Fibroblast of lung (primary cell): ENCODE results near the gene CFAP74. TPM values are rescaled to one million over a fixed set of nuclear protein-coding genes. Genes with fewer than 3 reads are reported as not detected.

ENCODE experiments used
- DNase-seq, 2 donors: peaks; one replicate each; pipeline versions ENCODE4 v3.0.0 to v3.0.0-alpha.2; 2010; ENCODE audit warnings: low read depth in 2 of 2
- H2AFZ ChIP-seq: 2 replicates; pipeline ENCODE4 v1.5.1; 2012; ENCODE audit warnings: low read length, control low read depth, inconsistent platforms
- H3K27ac ChIP-seq: 2 replicates; pipeline ENCODE4 v1.5.1; 2011; ENCODE audit warnings: low read length, control low read depth; ENCODE audit not compliant: insufficient read depth
- H3K27me3 ChIP-seq: 2 replicates; pipeline ENCODE4 v1.5.1; 2011; ENCODE audit warnings: mild to moderate bottlenecking, low read length; ENCODE audit not compliant: control insufficient read depth, insufficient read depth
- H3K36me3 ChIP-seq: 2 replicates; pipeline ENCODE4 v1.5.1; 2011; ENCODE audit warnings: low read length; ENCODE audit not compliant: control insufficient read depth, insufficient read depth
- H3K4me1 ChIP-seq: 2 replicates; pipeline ENCODE4 v1.5.1; 2011; ENCODE audit warnings: low read length; ENCODE audit not compliant: control insufficient read depth, insufficient read depth; ENCODE audit errors: extremely low read depth
- H3K4me2 ChIP-seq: 2 replicates; pipeline ENCODE4 v1.5.1; 2011; ENCODE audit warnings: low read length, control low read depth; ENCODE audit not compliant: insufficient read depth; ENCODE audit errors: extremely low read depth
- H3K4me3 ChIP-seq, 4 experiments: fragments of 200-600 bp in 1 of 4; sonication (generic) in 1 of 4; replicated peaks in 1 of 4; 2 replicates each; pipeline ENCODE4 v1.5.1; 2011 to 2016; ENCODE audit warnings: low read length in 4 of 4, low read depth in 3 of 4, mild to moderate bottlenecking in 3 of 4, control low read depth in 2 of 4, inconsistent platforms in 1 of 4, mixed read lengths in 1 of 4; ENCODE audit not compliant: insufficient read depth in 1 of 4; ENCODE audit errors: control extremely low read depth in 1 of 4
- H3K79me2 ChIP-seq: 2 replicates; pipeline ENCODE4 v1.5.1; 2012; ENCODE audit warnings: mild to moderate bottlenecking, low read length, inconsistent platforms; ENCODE audit not compliant: control insufficient read depth, insufficient read depth
- H3K9ac ChIP-seq: 2 replicates; pipeline ENCODE4 v1.5.1; 2011; ENCODE audit warnings: mild to moderate bottlenecking, low read length, control low read depth; ENCODE audit not compliant: insufficient read depth
- H3K9me3 ChIP-seq: 2 replicates; pipeline ENCODE4 v1.5.1; 2012; ENCODE audit warnings: low read depth, low read length; ENCODE audit not compliant: control insufficient read depth, insufficient read depth
- H4K20me1 ChIP-seq: 2 replicates; pipeline ENCODE4 v1.5.1; 2011; ENCODE audit warnings: low read length; ENCODE audit not compliant: control insufficient read depth, insufficient read depth; ENCODE audit errors: extremely low read depth
- EZH2 ChIP-seq: IDR thresholded peaks from 2 replicates; pipeline ENCODE4 v1.5.1; 2012; ENCODE audit warnings: low read length, control low read depth, mild to moderate bottlenecking; ENCODE audit errors: missing control alignments
- polyA plus RNA-seq, 2 donors: library from polyadenylated mRNA; depleted of rRNA in 1 of 2; stranded (reverse) in 1 of 2; unstranded in 1 of 2; fragments of >200 nt; gene quantifications; 2 replicates each; pipeline ENCODE4 v1.2.1, GENCODE V29; 2011 to 2012; ENCODE audit warnings: missing spikeins in 1 of 2
- total RNA-seq: library from RNA; depleted of rRNA; stranded (reverse); fragments of >200 nt; gene quantifications from 2 replicates; pipeline ENCODE4 v1.2.1, GENCODE V29; 2014
- TF ChIP-seq, protein P1 (sequence below), 2 donors: IDR thresholded peaks in 1 of 2; conservative IDR thresholded peaks in 1 of 2; 1 replicate in 1 of 2; 2 replicates in 1 of 2; pipeline ENCODE4 v1.5.1; 2011 to 2012; ENCODE audit warnings: low read length in 2 of 2, control low read depth in 1 of 2, inconsistent platforms in 1 of 2, low read depth in 1 of 2, mild to moderate bottlenecking in 1 of 2

Gene CFAP74
- total and polyA plus RNA-seq, 2 donors (not counting 1 experiment from before 2014, with no cell fraction given), result not detected

DNA sequence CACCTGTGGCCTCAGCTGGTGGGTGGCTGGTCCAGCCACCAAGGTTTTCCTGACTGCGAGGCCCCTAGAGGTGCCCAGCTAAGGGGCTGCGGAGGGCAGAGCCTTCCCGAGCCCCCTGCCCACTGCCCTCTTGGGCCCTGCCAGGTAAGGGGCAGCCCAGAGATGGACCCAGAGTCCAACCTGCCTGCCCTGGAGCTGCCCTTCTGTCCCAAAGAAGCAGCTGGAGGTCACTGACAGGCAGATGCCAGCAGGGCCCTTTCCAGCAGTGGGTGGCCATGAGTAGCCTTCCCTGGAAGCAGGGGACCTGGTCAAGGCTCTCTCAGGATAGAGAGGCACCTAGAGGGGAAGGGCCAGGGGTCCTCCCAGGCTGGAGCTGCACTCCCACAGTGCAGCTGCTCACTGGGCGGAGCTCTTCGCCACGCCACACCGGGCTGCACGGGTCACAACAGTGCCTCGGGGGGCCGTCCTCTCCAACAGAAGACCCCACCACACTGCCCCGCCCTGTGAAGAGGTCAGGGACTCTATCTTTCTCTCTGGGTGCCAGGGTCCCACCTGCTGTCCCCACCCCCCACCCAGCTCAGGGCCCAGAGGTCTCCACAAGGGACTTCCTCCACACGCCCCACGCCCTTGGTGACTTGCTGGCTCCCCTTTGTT is 101.8 kb downstream of the CFAP74 start:
- Histone ChIP-seq H3K9ac (no peak overlapping the region), H3K36me3 (no peaks in the 10 kb centered on the region), H3K4me1 (no peaks in the 10 kb centered on the region), H3K4me2 (no peak overlapping the region), H3K9me3 (no peaks in the 10 kb centered on the region), H2AFZ (no peak overlapping the region), H3K79me2 (no peaks in the 10 kb centered on the region), H3K27ac (no peak overlapping the region), H4K20me1 (no peaks in the 10 kb centered on the region), H3K27me3 (no peaks in the 10 kb centered on the region), H3K4me3 (no peak overlapping the region)
- TF ChIP-seq, protein P1, sequence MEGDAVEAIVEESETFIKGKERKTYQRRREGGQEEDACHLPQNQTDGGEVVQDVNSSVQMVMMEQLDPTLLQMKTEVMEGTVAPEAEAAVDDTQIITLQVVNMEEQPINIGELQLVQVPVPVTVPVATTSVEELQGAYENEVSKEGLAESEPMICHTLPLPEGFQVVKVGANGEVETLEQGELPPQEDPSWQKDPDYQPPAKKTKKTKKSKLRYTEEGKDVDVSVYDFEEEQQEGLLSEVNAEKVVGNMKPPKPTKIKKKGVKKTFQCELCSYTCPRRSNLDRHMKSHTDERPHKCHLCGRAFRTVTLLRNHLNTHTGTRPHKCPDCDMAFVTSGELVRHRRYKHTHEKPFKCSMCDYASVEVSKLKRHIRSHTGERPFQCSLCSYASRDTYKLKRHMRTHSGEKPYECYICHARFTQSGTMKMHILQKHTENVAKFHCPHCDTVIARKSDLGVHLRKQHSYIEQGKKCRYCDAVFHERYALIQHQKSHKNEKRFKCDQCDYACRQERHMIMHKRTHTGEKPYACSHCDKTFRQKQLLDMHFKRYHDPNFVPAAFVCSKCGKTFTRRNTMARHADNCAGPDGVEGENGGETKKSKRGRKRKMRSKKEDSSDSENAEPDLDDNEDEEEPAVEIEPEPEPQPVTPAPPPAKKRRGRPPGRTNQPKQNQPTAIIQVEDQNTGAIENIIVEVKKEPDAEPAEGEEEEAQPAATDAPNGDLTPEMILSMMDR (conservative IDR thresholded peaks at IDR 0.05 in 1 of 2, IDR thresholded peaks at IDR 0.05 in 1 of 2; ENCODE audit: low read depth in 1 of 2, low read length in 2 of 2), result no peak
- TF ChIP-seq EZH2, result no peak
- no peak for DNase-seq

DNA sequence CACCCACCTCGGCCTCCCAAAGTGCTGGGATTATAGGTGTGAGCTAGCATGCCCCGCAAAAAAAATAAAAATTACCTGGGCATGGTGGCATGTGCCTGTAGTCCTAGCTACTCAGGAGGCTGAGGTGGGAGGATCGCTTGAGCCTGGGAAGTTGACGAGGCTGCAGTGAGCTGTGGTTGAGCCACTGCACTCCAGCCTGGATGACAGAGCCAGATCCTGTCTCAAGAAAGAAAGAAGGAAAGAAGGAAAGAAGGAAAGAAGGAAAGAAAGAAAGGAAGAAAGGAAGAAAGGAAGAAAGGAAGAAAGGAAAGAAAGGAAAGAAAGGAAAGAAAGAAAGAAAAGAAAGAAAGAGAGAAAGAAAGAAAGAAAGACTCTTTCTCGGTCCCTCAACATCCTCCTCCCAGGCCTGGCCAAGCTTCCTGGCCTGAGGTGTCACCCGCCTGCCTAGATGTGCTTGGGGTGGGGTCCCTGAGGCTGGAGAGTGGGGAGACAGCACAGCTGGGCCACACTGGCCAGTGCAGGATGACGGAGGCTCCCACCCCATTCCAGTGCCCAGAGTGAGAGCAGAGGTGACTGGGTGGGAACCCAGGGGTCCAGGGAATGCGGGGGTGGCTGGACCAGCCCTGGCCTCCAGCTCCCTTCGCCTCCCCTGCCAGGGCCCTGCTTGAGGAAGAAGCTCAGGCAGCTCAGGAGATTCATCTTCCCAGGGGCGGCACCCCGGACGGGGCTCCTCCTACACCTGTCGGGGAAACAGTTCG is 102.5 kb downstream of the CFAP74 start:
- no peak for DNase-seq
- H3K27me3 ChIP-seq, result no peaks in the 10 kb centered on the region

GRCh38 chr1:1899967-1900327 is 103.6 kb downstream of the CFAP74 start:
- no peak overlapping the region for H3K4me2 ChIP-seq
- no peaks in the 10 kb centered on the region for H3K36me3 ChIP-seq
- no peaks in the 10 kb centered on the region for H3K9me3 ChIP-seq
- H3K9ac ChIP-seq, result no peak overlapping the region
- no peak overlapping the region for H3K27ac ChIP-seq
- no peaks in the 10 kb centered on the region for H3K4me1 ChIP-seq
- H2AFZ ChIP-seq, result no peak overlapping the region
- H3K27me3 ChIP-seq, result no peaks in the 10 kb centered on the region
- no peak overlapping the region for H3K4me3 ChIP-seq
- TF ChIP-seq EZH2, result no peak
- TF ChIP-seq, protein P1 (conservative IDR thresholded peaks at IDR 0.05 in 1 of 2, IDR thresholded peaks at IDR 0.05 in 1 of 2; ENCODE audit: low read depth in 1 of 2, low read length in 2 of 2), result no peak
- no peak for DNase-seq
- H3K79me2 ChIP-seq, result no peaks in the 10 kb centered on the region
- H4K20me1 ChIP-seq, result no peaks in the 10 kb centered on the region

More for the DNA sequence above, 102.5 kb downstream of the CFAP74 start:
- Histone ChIP-seq H3K9me3 (no peaks in the 10 kb centered on the region), H2AFZ (no peak overlapping the region), H3K79me2 (no peaks in the 10 kb centered on the region), H3K4me3 (no peak overlapping the region), H3K4me1 (no peaks in the 10 kb centered on the region), H3K36me3 (no peaks in the 10 kb centered on the region), H3K4me2 (no peak overlapping the region), H3K27ac (no peak overlapping the region), H3K9ac (no peak overlapping the region), H4K20me1 (no peaks in the 10 kb centered on the region)
- no peak for TF ChIP-seq EZH2
- TF ChIP-seq, protein P1 (conservative IDR thresholded peaks at IDR 0.05 in 1 of 2, IDR thresholded peaks at IDR 0.05 in 1 of 2; ENCODE audit: low read depth in 1 of 2, low read length in 2 of 2), result no peak
